HG03457 (cell line): ENCODE results near the gene PSMD14.

Experiments
- ATAC-seq: cut with Tn5 transposase; IDR thresholded peaks from one replicate; pipeline ENCODE4 v1.9.1; 2021; ENCODE audit warnings: moderate number of reproducible peaks; ENCODE audit not compliant: unreplicated experiment

PSMD14 gene

DNA sequence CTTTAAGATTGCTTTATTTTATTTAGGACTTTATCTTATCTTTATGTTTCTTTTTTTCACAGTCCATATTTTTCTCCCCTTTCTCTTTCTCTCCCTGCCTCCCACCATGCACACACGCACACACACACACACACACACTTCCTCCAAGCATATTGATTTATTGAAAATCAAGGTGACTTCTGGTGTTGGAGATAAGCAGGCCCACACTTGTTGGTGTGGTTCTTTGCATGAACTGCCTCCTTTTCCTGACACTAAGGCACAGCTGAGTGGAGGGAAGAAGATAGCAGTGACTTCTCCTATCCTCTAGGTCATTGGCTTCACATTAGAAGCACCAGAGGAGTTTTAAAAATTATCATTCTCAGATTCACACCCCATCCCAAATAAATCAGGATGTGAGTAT, 125.9 kb downstream of the PSMD14 start:
- no peak for ATAC-seq

DNA sequence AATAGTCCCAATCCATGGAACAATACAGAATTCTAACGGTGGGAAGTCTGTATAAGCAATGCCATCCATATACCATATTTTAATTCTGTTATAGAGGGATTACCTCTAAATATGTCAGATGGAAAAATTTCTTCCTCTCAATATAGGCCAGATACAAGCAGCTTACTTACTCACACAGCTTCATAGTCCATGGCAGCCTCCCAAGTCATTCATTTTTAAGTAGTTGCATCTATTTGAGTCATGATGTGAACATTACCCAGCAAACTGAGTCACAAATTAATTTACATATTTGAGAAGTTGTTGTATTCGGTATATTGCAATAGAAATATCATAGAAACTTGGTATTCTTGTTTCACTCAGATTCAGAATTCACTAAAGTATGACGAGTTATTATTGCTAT, 128.2 kb downstream of the PSMD14 start:
- no peak for ATAC-seq

DNA sequence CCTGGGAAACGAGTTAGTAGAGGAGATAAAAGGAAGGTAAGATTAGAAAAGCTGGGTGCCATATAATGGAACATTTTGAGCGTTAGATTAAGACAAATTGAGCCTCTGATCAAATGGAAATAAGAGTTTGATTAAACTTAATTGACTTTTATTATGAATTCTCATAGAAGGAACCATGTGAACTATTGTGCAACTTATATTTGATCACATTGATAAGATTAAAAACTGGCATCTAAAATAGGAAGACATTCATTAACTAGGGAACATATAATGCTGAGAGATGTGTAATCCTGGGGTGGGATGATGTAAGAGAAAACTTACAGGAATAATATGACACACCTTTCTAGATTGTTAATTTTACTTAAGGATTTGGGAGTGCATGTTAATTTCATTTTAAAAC, 130.4 kb downstream of the PSMD14 start:
- ATAC-seq, result no peak

DNA sequence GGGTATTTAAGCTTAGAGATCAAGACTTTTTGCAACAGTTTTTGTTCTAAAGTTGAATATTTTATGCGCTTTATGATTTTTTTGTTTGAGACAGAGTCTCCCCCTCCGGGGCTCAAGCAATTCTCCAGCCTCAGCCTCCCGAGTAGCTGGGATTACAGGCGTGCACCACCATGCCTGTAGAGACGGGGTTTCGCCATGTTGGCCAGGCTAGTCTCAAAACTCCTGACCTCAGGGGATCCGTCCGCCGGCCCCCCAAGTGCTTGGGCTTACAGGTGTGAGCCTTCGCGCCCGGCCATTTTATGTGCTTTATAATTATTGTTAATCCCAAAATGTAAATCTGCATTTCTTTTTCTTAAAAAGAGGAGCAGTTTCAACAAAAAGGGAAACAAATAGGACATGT, 136.9 kb downstream of the PSMD14 start:
- no peak for ATAC-seq

DNA sequence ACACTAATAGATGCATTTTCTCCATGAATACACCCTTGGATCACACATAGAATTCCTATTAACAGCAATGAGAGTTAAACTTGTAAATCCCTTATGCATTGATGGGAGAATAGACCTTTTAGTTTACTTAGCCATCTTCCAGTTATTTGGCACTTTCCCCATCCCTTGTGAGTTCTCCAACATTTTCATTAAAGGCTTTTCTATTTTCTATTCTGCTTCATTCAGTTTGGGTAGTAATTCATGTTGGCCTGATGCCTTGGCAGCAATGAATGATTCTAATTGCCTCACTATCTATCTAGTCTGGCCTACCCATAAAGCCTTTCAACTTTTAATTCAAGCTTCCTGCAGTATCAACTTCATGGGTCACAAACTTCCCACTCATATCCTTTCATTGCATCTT, 140.2 kb downstream of the PSMD14 start:
- ATAC-seq, result no peak
